ENCODE results near the gene CNOT2.

DNA sequence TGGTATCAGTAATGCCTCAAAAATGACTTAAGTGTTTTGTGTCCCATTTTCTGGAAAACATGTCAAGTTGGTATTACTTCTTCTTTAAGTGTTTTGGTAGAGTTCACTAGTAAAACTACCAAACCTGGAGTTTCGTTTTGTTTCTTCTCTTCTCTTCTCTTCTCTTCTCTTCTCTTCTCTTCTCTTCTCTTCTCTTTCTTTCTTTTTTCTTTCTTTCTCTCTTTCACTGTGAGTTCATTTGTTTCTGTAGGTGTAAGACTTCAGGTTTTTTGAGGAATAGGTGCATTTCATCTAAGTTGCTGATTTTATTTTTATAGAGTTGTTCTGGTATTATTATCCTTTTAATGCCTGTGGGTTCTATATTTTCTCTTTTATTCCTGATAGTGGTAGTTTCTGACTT lies 21.9 kb downstream of the CNOT2 start:
- TF ChIP-seq POLR2AphosphoS5 (IDR thresholded peaks at IDR 0.05; ENCODE audit: borderline replicate concordance, low read depth, low read length) = no peak
- no peak for TF ChIP-seq EZH2 (IDR thresholded peaks at IDR 0.05)
- TF ChIP-seq FOXP2 (optimal IDR thresholded peaks at IDR 0.05; ENCODE audit: control extremely low read depth, extremely low read length, insufficient read depth) = no peak
